Dendritic cell treated with granulocyte-macrophage colony-stimulating factor and Interleukin-4, amounts not matched to agents 40 ng/mL and 50 ng/mL, for 4 days (primary cell): ENCODE measurements around the gene OSM.

ENCODE experiments used
- H3K27ac Mint-ChIP-seq: one replicate; pipeline ENCODE4 v1.8.0; 2022; ENCODE audit warnings: mild to moderate bottlenecking, mixed read lengths
- H3K27me3 Mint-ChIP-seq: one replicate; pipeline ENCODE4 v1.8.0; 2022; ENCODE audit warnings: mild to moderate bottlenecking, mixed read lengths
- H3K36me3 Mint-ChIP-seq: one replicate; pipeline ENCODE4 v1.8.0; 2022; ENCODE audit warnings: low read depth, mixed read lengths
- H3K4me1 Mint-ChIP-seq: one replicate; pipeline ENCODE4 v1.8.0; 2022; ENCODE audit warnings: low read depth, mixed read lengths
- H3K4me3 Mint-ChIP-seq: one replicate; pipeline ENCODE4 v1.8.0; 2022; ENCODE audit warnings: mild to moderate bottlenecking, moderate library complexity, mixed read lengths
- H3K9me3 Mint-ChIP-seq: one replicate; pipeline ENCODE4 v1.8.0; 2022; ENCODE audit warnings: mixed read lengths
- intact Hi-C: fragments of 100-400 bp; cut with micrococcal nuclease; formaldehyde crosslinking; loops from one replicate; pipeline ENCODE4 v1.15.0; 2022

OSM gene

GRCh38 chr22:30245181-30245984 is 21.3 kb downstream of the OSM start:
- Mint-ChIP-seq H3K9me3 (no peaks in the 10 kb centered on the region), H3K27me3 (peaks cover 76% of the 10 kb centered on the region), H3K27ac (no peak overlapping the region), H3K4me3 (no peak overlapping the region), H3K4me1 (peaks cover 38% of the 10 kb centered on the region), H3K36me3 (no peaks in the 10 kb centered on the region)
- intact Hi-C loops = no loop called here

DNA sequence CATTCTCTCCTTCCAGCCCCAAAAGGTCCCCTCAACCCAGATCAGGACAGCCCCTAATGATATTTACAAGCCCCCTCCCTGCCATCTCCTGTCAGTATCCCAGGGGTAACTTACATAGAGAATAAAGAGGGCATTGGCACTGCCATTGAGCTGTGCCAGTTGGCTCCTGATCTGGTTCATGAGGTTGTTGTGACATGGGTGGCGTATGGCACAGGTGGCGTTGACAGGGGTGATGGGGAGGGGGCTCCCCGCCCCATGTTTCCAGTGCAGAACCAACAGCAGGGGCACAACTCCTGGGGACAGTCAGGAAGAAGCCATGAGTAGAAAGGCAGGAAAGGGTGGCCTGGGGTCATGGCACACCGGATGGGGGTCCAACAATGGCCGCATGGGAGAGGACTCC is 22.0 kb downstream of the OSM start:
- Mint-ChIP-seq H3K4me1 (peaks cover 38% of the 10 kb centered on the region), H3K27me3 (peaks cover 71% of the 10 kb centered on the region), H3K4me3 (no peak overlapping the region), H3K27ac (no peak overlapping the region), H3K9me3 (no peaks in the 10 kb centered on the region), H3K36me3 (no peaks in the 10 kb centered on the region)
- intact Hi-C loops = no loop called here

DNA sequence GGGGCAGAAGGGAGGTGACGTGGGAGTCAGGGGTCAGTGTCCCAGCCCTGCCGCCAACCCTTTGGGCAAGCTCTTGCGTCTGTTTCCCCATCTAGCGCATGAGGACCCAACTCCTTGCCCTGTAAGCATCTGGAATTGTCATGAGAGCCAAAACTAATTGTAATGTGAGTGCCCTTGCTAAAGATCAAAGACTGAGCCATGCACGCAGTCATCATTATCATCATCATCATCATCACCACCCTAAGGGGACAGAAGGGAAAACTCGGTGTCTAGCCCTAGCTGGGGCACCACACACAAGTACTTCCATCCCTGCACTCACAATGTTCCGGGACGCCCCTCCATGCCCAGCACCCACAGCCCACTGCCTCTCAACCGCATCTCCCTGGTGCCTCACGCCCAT is 22.6 kb downstream of the OSM start:
- Mint-ChIP-seq H3K9me3 (no peaks in the 10 kb centered on the region), H3K27me3 (peaks cover 68% of the 10 kb centered on the region), H3K4me3 (no peak overlapping the region), H3K4me1 (peaks cover 38% of the 10 kb centered on the region), H3K36me3 (no peaks in the 10 kb centered on the region), H3K27ac (no peak overlapping the region)
- intact Hi-C loops = no loop called here

GRCh38 chr22:30243661-30244060 is 23.0 kb downstream of the OSM start:
- Mint-ChIP-seq H3K27ac (no peak overlapping the region), H3K36me3 (no peaks in the 10 kb centered on the region), H3K27me3 (peaks cover 64% of the 10 kb centered on the region), H3K4me3 (no peak overlapping the region), H3K9me3 (no peaks in the 10 kb centered on the region), H3K4me1 (peaks cover 34% of the 10 kb centered on the region)
- intact Hi-C loops = no loop called here

GRCh38 chr22:30241576-30242371 is 24.9 kb downstream of the OSM start:
- intact Hi-C loops = no loop called here
- H3K27me3 Mint-ChIP-seq = peaks cover 47% of the 10 kb centered on the region
- H3K4me1 Mint-ChIP-seq = peaks cover 15% of the 10 kb centered on the region
- no peaks in the 10 kb centered on the region for H3K9me3 Mint-ChIP-seq
- no peak overlapping the region for H3K27ac Mint-ChIP-seq
- H3K4me3 Mint-ChIP-seq = no peak overlapping the region
- no peaks in the 10 kb centered on the region for H3K36me3 Mint-ChIP-seq

DNA sequence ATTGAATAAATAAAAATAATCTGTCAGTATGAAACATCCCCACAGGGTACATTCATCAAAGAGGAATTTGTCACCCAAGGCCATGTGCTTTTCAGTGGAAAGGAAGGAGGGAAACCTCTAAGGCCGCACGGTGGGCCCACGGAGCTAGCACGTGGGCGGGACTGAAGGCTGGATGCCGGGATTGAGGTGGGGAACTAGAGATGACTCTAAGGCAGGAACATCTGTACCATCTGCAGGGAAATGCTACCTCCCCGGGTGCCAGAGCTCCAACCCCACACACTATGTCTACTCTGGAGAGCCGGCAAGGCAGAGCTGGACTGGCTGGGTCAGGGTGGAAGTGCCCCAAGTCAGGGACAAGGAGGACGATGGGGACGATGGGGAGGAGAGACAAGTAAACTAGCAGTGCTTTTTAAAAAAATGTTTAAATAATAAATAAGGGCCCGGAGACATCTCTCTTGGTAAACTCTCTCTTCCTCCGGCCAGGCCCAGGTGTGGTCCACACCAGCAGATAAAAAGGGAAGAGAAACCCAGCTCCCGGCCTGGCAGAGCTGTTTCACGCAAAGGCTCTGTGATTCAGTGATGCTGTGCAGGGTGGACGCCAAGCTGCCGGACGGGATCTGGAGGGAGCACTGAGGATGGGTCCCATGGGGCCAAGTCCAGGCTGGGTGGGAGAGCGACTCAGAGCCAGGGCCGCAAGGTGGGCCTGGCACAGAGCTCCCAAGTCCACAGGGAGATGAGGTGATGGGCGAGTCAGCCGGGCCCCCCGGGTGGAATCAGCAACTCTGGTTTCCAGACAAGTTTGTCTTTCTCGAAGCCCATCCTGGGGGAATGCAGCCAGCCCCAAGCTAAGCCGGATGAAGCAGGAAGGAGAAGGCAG is 25.9 kb downstream of the OSM start:
- Mint-ChIP-seq H3K9me3 (peaks cover 10% of the 10 kb centered on the region), H3K36me3 (no peaks in the 10 kb centered on the region), H3K27ac (no peak overlapping the region), H3K4me1 (peaks cover 5% of the 10 kb centered on the region), H3K4me3 (no peak overlapping the region), H3K27me3 (peaks cover 40% of the 10 kb centered on the region)
- intact Hi-C loops = no loop called here

DNA sequence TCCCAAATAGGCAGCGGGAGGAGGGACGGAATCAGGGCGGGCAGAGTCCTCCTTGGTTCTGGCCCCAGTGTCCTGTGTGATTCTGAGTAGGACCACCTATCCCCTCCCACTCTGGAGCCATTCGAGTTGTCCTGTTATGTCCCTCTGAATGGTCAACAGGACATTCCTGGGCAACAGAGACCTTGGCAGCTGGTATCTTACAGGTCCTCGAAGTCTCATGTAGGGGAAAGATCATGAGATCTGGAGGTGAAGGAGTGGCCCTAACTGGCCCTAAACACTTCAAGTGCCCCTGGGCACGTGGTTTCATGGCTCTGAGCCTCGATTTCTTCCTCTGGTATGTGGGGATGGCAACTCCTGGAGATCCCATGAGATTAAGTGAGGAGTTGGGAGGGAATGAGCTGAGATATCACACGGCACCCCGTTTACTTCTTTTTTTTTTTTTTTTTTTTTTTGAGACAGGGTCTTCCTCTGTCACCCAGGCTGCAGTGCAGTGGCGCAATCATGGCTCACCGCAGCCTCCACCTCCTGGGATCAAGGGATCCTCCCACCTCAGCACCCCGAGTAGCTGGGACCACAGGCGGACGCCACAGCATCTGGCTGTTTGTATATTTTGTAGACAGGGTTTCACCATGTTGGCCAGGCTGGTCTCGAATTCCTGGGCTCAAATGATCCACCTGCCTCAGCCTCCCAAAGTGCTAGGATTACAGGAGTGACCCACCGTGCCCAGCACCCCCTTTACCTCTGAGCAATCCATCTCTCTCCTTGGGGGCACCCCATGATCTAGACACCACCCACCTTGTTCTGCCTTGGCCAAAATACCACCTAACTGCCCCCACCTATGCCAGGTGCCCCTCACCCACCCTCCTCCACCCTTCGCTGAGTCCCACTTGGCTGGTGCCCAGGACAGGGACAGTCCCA is 26.9 kb downstream of the OSM start:
- intact Hi-C loops = no loop called here
- no peak overlapping the region for H3K4me3 Mint-ChIP-seq
- no peak overlapping the region for H3K27ac Mint-ChIP-seq
- H3K27me3 Mint-ChIP-seq = peaks cover 30% of the 10 kb centered on the region
- H3K9me3 Mint-ChIP-seq = peaks cover 10% of the 10 kb centered on the region
- H3K4me1 Mint-ChIP-seq = no peaks in the 10 kb centered on the region
- no peaks in the 10 kb centered on the region for H3K36me3 Mint-ChIP-seq

- peaks cover 21% of the 10 kb centered on the region for H3K27me3 Mint-ChIP-seq
- no peak overlapping the region for H3K27ac Mint-ChIP-seq
- no peaks in the 10 kb centered on the region for H3K4me1 Mint-ChIP-seq
- intact Hi-C loops = no loop called here
- H3K9me3 Mint-ChIP-seq = peaks cover 10% of the 10 kb centered on the region
- H3K4me3 Mint-ChIP-seq = no peak overlapping the region
- H3K36me3 Mint-ChIP-seq = no peaks in the 10 kb centered on the region
These were observed 27.8 kb downstream of the OSM start for GRCh38 chr22:30238661-30239487.

DNA sequence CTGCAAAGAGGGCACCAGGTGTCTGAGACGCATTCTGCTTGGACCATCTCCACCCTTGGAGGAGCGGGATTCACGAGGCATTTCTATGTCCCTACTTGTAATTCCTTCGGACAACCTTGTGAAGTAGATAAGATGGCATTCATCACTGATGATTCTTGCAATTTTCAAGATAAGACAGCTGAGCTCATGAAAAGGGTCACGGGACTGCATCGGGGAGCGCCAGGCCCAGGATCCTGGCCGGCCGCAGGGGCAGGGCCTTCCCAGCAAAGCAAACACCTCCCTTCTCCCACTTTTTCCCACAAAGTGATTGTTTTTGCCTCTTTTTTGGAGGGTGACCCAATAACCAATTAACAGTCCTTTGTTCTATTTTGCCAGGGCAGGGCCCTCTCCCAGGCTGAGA is 28.5 kb downstream of the OSM start:
- peaks cover 18% of the 10 kb centered on the region for H3K27me3 Mint-ChIP-seq
- no peaks in the 10 kb centered on the region for H3K36me3 Mint-ChIP-seq

GRCh38 chr22:30236875-30237274 is 29.8 kb downstream of the OSM start:
- Mint-ChIP-seq H3K4me3 (no peak overlapping the region), H3K4me1 (no peaks in the 10 kb centered on the region), H3K9me3 (peaks cover 10% of the 10 kb centered on the region), H3K36me3 (no peaks in the 10 kb centered on the region), H3K27ac (no peak overlapping the region), H3K27me3 (peaks cover 17% of the 10 kb centered on the region)
- intact Hi-C loops = no loop called here

More for the DNA sequence above, 28.5 kb downstream of the OSM start:
- intact Hi-C loops = no loop called here
- Mint-ChIP-seq H3K4me1 (no peaks in the 10 kb centered on the region), H3K27ac (no peak overlapping the region), H3K4me3 (no peak overlapping the region), H3K9me3 (peaks cover 10% of the 10 kb centered on the region)

DNA sequence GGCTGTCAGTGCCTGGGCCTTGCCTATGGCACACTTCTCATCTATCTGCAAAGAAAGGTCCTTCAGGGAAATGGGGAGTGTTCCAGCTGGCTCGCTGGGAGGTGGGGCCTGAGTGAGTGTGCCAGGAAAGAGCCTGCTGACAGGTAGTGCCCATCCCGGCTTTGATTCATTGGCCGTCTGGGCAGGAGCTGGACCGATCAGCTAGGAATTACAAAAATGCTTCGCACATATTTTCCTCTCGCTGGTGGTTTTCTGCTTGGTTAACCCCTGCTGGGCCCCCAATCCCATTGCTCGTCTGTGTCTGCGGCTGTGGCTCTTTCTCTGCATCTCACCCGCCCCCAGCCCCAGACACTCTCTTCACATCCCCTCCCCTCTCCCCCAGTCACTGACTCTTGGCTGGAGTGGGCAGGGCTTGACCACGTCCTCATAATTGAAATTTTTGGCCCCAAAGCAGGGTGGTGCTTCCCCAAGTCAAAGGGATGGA is 30.9 kb downstream of the OSM start:
- Mint-ChIP-seq H3K36me3 (no peaks in the 10 kb centered on the region), H3K4me1 (no peaks in the 10 kb centered on the region), H3K4me3 (no peak overlapping the region), H3K27ac (no peak overlapping the region), H3K9me3 (peaks cover 10% of the 10 kb centered on the region), H3K27me3 (peaks cover 10% of the 10 kb centered on the region)
- intact Hi-C loops = no loop called here

GRCh38 chr22:30234786-30235470 is 31.7 kb downstream of the OSM start:
- intact Hi-C loops = no loop called here
- Mint-ChIP-seq H3K4me3 (no peak overlapping the region), H3K4me1 (no peaks in the 10 kb centered on the region), H3K27me3 (peaks cover 10% of the 10 kb centered on the region), H3K9me3 (peaks cover 10% of the 10 kb centered on the region), H3K36me3 (no peaks in the 10 kb centered on the region), H3K27ac (no peak overlapping the region)
